Measurements from ENCODE around the gene PIGT. TPM values are rescaled to one million over a fixed set of nuclear protein-coding genes. Genes with fewer than 3 reads are reported as not detected.

PIGT gene
- total RNA-seq, 1 experiment from 2014 or later, result 108 TPM

- ATAC-seq (peak; percentile 76), DNase-seq (ENCODE audit: low read depth, low spot score) (no peak)
- CTCF ChIA-PET, result interaction anchor here (0.8 kb wide), 1 partner anchor 9 kb away, joined by 3 read pairs; no protein-coding TSS in a partner anchor
- BruUV-seq (replicated peaks), result no TSS peak
- Histone ChIP-seq H3K9me3 (ENCODE audit: control insufficient read depth, insufficient read depth, low read depth, low read length) (no peaks in the 10 kb centered on the region), H3K27ac (ENCODE audit: low read length) (peak overlapping the region; percentile 80), H3K36me3 (ENCODE audit: control insufficient read depth, insufficient read depth, low read length) (peaks cover 10% of the 10 kb centered on the region), H3K4me1 (ENCODE audit: control insufficient read depth, insufficient read depth, low read length) (no peaks in the 10 kb centered on the region; the same call in 1 of the 2 replicates), H3K4me3 (ENCODE audit: low read depth in 2 of 2, low read length in 2 of 2) (peak overlapping the region; percentile 84 to 87), H3K27me3 (ENCODE audit: control insufficient read depth, insufficient read depth, low read length) (no peaks in the 10 kb centered on the region)
- intact Hi-C loops (cut with micrococcal nuclease; ENCODE audit: unreplicated experiment), result no loop called here
- TF ChIP-seq REST (IDR thresholded peaks at IDR 0.05; ENCODE audit: insufficient read depth in 1 of 2, low read depth in 2 of 2, low read length in 1 of 2) (no peak), SIN3A (IDR thresholded peaks at IDR 0.05; ENCODE audit: borderline replicate concordance, insufficient read depth, low read depth, low read length) (0 out of 2 replicates have a peak, but pooled peaks have one; percentile 18)
- in situ Hi-C loops (cut with HindIII; ENCODE audit: low pct_unique_long_range_greater_than_20kb, low sequenced_read_pairs), result no loop called here
- POLR2A ChIA-PET, result interaction anchor here (0.6 to 1.0 kb wide), 4 partner anchors 11 to 183 kb away, joined by 3 to 6 read pairs (median 3); partner anchors contain the start of gene SYS1
Measured at GRCh38 chr20:45406260-45407066, 9.5 kb upstream of the PIGT start.

- H3K4me3 ChIP-seq (ENCODE audit: low read depth in 2 of 2, low read length in 2 of 2), result peak overlapping the region; percentile 84 to 87
- ChIA-PET CTCF (interaction anchor here (0.8 kb wide), 1 partner anchor 8 kb away, joined by 3 read pairs; no protein-coding TSS in a partner anchor), POLR2A (interaction anchor here (0.6 to 1.0 kb wide), 5 partner anchors 11 to 324 kb away, joined by 3 to 6 read pairs (median 3); partner anchors contain the start of gene SYS1)
- H3K27ac ChIP-seq (ENCODE audit: low read length), result peak overlapping the region; percentile 80
- no TSS peak for BruUV-seq (replicated peaks)
- in situ Hi-C loops (cut with HindIII; ENCODE audit: low pct_unique_long_range_greater_than_20kb, low sequenced_read_pairs), result no loop called here
- no peaks in the 10 kb centered on the region; the same call in 1 of the 2 replicates for H3K4me1 ChIP-seq (ENCODE audit: control insufficient read depth, insufficient read depth, low read length)
- H3K27me3 ChIP-seq (ENCODE audit: control insufficient read depth, insufficient read depth, low read length), result no peaks in the 10 kb centered on the region
- H3K9me3 ChIP-seq (ENCODE audit: control insufficient read depth, insufficient read depth, low read depth, low read length), result no peaks in the 10 kb centered on the region
- intact Hi-C loops (cut with micrococcal nuclease; ENCODE audit: unreplicated experiment), result no loop called here
- H3K36me3 ChIP-seq (ENCODE audit: control insufficient read depth, insufficient read depth, low read length), result peaks cover 10% of the 10 kb centered on the region
- DNase-seq (ENCODE audit: low read depth, low spot score), result no peak
- TF ChIP-seq REST (IDR thresholded peaks at IDR 0.05; ENCODE audit: insufficient read depth in 1 of 2, low read depth in 2 of 2, low read length in 1 of 2), result no peak
- TF ChIP-seq SIN3A (IDR thresholded peaks at IDR 0.05; ENCODE audit: borderline replicate concordance, insufficient read depth, low read depth, low read length), result no peak
- TF ChIP-seq TCF7L2 (IDR thresholded peaks at IDR 0.05; ENCODE audit: low read depth, low read length), result no peak
- ATAC-seq, result peak; percentile 49
Measured at GRCh38 chr20:45407067-45407745, 8.7 kb upstream of the PIGT start.
